Mesenchymal stem cell (in vitro differentiated cells and primary cell): ENCODE measurements around the gene MARCHF3.
A peak's percentile ranks its signal among the peaks of the same experiment; 100 is the strongest.

Experiments
- DNase-seq: peaks from one replicate; pipeline ENCODE4 v3.0.0-alpha.2; 2013
- H2AFZ ChIP-seq: one replicate; pipeline ENCODE4 v1.6.1; 2013; ENCODE audit warnings: low read depth, mild to moderate bottlenecking, control low read depth, inconsistent platforms, low read length, moderate library complexity
- H2AK5ac ChIP-seq: 2 replicates; pipeline ENCODE4 v1.6.1; 2013; ENCODE audit warnings: low read length, moderate library complexity, mild to moderate bottlenecking, inconsistent platforms; ENCODE audit not compliant: severe bottlenecking
- H2BK120ac ChIP-seq: one replicate; pipeline ENCODE4 v1.6.1; 2013; ENCODE audit warnings: low read depth, mild to moderate bottlenecking, inconsistent platforms, low read length, moderate library complexity
- H2BK12ac ChIP-seq, 2 experiments: one replicate each; pipeline ENCODE4 v1.6.1; 2013; ENCODE audit warnings: inconsistent platforms in 2 of 2, low read length in 2 of 2, mild to moderate bottlenecking in 2 of 2, moderate library complexity in 2 of 2, control low read depth in 1 of 2
- H2BK15ac ChIP-seq: one replicate; pipeline ENCODE4 v1.6.1; 2013; ENCODE audit warnings: mild to moderate bottlenecking, low read depth, inconsistent platforms; ENCODE audit not compliant: poor library complexity, severe bottlenecking
- H2BK5ac ChIP-seq: 2 replicates; pipeline ENCODE4 v1.6.1; 2013; ENCODE audit warnings: low read depth, mild to moderate bottlenecking, low read length, control low read depth, inconsistent platforms; ENCODE audit not compliant: poor library complexity, severe bottlenecking
- H3K14ac ChIP-seq, 2 experiments: one replicate each; pipeline ENCODE4 v1.6.1; 2013; ENCODE audit warnings: inconsistent platforms in 2 of 2, low read length in 2 of 2, control low read depth in 1 of 2, mild to moderate bottlenecking in 1 of 2, moderate library complexity in 1 of 2
- H3K18ac ChIP-seq, 2 experiments: one replicate each; pipeline ENCODE4 v1.6.1; 2013; ENCODE audit warnings: inconsistent platforms in 2 of 2, low read length in 2 of 2, control low read depth in 1 of 2, low read depth in 1 of 2, mild to moderate bottlenecking in 1 of 2
- H3K23ac ChIP-seq, 2 experiments: one replicate each; pipeline ENCODE4 v1.6.1; 2013; ENCODE audit warnings: inconsistent platforms in 2 of 2, low read length in 2 of 2, mild to moderate bottlenecking in 2 of 2, moderate library complexity in 2 of 2, control low read depth in 1 of 2
- H3K27ac ChIP-seq: 2 replicates; pipeline ENCODE4 v1.5.1; 2013; ENCODE audit warnings: mild to moderate bottlenecking, moderate library complexity, low read length, control low read depth, inconsistent platforms; ENCODE audit not compliant: poor library complexity, severe bottlenecking
- H3K27me3 ChIP-seq, 2 experiments: 2 replicates each; pipeline versions ENCODE4 v1.6.1 to v1.7.0; 2013; ENCODE audit warnings: low read length in 2 of 2, mild to moderate bottlenecking in 2 of 2, moderate library complexity in 2 of 2, control low read depth in 1 of 2, inconsistent platforms in 1 of 2; ENCODE audit not compliant: control insufficient read depth in 1 of 2, insufficient read depth in 1 of 2
- H3K36me3 ChIP-seq, 2 experiments: 2 replicates each; pipeline versions ENCODE4 v1.6.1 to v1.7.0; 2013; ENCODE audit warnings: low read length in 2 of 2, control low read depth in 1 of 2, inconsistent platforms in 1 of 2, low read depth in 1 of 2, mild to moderate bottlenecking in 1 of 2; ENCODE audit not compliant: insufficient read depth in 2 of 2, control insufficient read depth in 1 of 2
- H3K4ac ChIP-seq, 2 experiments: one replicate each; pipeline ENCODE4 v1.6.1; 2013; ENCODE audit warnings: inconsistent platforms in 2 of 2, low read length in 2 of 2, mild to moderate bottlenecking in 2 of 2, moderate library complexity in 2 of 2, control low read depth in 1 of 2, low read depth in 1 of 2
- H3K4me1 ChIP-seq: 2 replicates; pipeline ENCODE4 v1.6.1; 2013; ENCODE audit warnings: low read depth, low read length, control low read depth; ENCODE audit not compliant: control insufficient read depth, insufficient read depth
- H3K4me2 ChIP-seq: 2 replicates; pipeline ENCODE4 v1.6.1; 2013; ENCODE audit warnings: low read length, mild to moderate bottlenecking, inconsistent platforms; ENCODE audit not compliant: poor library complexity, severe bottlenecking
- H3K4me3 ChIP-seq, 2 experiments: 2 replicates each; pipeline versions ENCODE4 v1.5.1 to v1.7.0; 2013; ENCODE audit warnings: low read length in 2 of 2, mild to moderate bottlenecking in 2 of 2, control low read depth in 1 of 2, low read depth in 1 of 2; ENCODE audit not compliant: insufficient read depth in 1 of 2
- H3K79me1 ChIP-seq: replicated peaks from 2 replicates; pipeline ENCODE4 v1.6.1; 2013; ENCODE audit warnings: mild to moderate bottlenecking, control low read depth, low read length, inconsistent platforms; ENCODE audit not compliant: poor library complexity, severe bottlenecking
- H3K9ac ChIP-seq: 2 replicates; pipeline ENCODE4 v1.7.0; 2013; ENCODE audit warnings: mild to moderate bottlenecking, low read length, moderate library complexity
- H3K9me3 ChIP-seq: 2 replicates; pipeline ENCODE4 v1.7.0; 2013; ENCODE audit warnings: mild to moderate bottlenecking, low read length; ENCODE audit not compliant: control insufficient read depth
- H4K8ac ChIP-seq: one replicate; pipeline ENCODE4 v1.6.1; 2013; ENCODE audit warnings: inconsistent platforms, mild to moderate bottlenecking, low read length, moderate library complexity
- H4K91ac ChIP-seq: one replicate; pipeline ENCODE4 v1.6.1; 2013; ENCODE audit warnings: mild to moderate bottlenecking, low read length, inconsistent platforms
- WGBS: methylation state at CpG from one replicate; pipeline ENCODE4 v1.1.7; 2013; ENCODE audit warnings: mixed read lengths; 5-methylcytosine and 5-hydroxymethylcytosine counted together

Gene MARCHF3

GRCh38 chr5:127012916-127013315 is 17.4 kb downstream of the MARCHF3 start:
- Histone ChIP-seq H3K27ac (no peak overlapping the region), H4K91ac (no peak overlapping the region), H3K36me3 (no peaks in the 10 kb centered on the region), H3K27me3 (no peaks in the 10 kb centered on the region), H2BK120ac (no peak overlapping the region), H3K14ac (no peak overlapping the region), H3K4me1 (no peaks in the 10 kb centered on the region), H4K8ac (no peak overlapping the region), H2BK12ac (no peak overlapping the region), H2BK15ac (no peak overlapping the region), H2AK5ac (no peak overlapping the region), H3K23ac (no peak overlapping the region), H2AFZ (no peak overlapping the region), H3K9ac (no peak overlapping the region), H2BK5ac (no peak overlapping the region), H3K79me1 (peaks cover 3% of the 10 kb centered on the region), H3K4me2 (no peak overlapping the region), H3K9me3 (no peaks in the 10 kb centered on the region), H3K4me3 (no peak overlapping the region), H3K18ac (no peak overlapping the region), H3K4ac (no peak overlapping the region)
- peak; percentile 16 for DNase-seq

GRCh38 chr5:127011961-127012644 is 18.3 kb downstream of the MARCHF3 start:
- DNase-seq, result no peak

GRCh38 chr5:127011153-127011552 is 19.2 kb downstream of the MARCHF3 start:
- Histone ChIP-seq H2BK120ac (no peak overlapping the region), H2AFZ (no peak overlapping the region), H3K4me2 (no peak overlapping the region), H3K14ac (no peak overlapping the region), H3K27ac (no peak overlapping the region), H3K4me3 (no peak overlapping the region), H3K9me3 (no peaks in the 10 kb centered on the region), H3K4me1 (no peaks in the 10 kb centered on the region), H3K79me1 (peaks cover 3% of the 10 kb centered on the region), H3K9ac (peak overlapping the region; percentile 72), H3K4ac (no peak overlapping the region), H4K8ac (no peak overlapping the region), H3K27me3 (no peaks in the 10 kb centered on the region), H2BK12ac (no peak overlapping the region), H3K23ac (no peak overlapping the region), H4K91ac (no peak overlapping the region), H2AK5ac (no peak overlapping the region), H3K18ac (no peak overlapping the region), H2BK15ac (no peak overlapping the region), H3K36me3 (no peaks in the 10 kb centered on the region), H2BK5ac (no peak overlapping the region)
- DNase-seq, result no peak
- WGBS, result 100% methylated on average over 4 of the region's 4 CpGs

More at GRCh38 chr5:127011961-127012644, 18.3 kb downstream of the MARCHF3 start:
- H3K4me2 ChIP-seq, result no peak overlapping the region
- H3K4ac ChIP-seq, result no peak overlapping the region
- H2BK5ac ChIP-seq, result no peak overlapping the region
- no peak overlapping the region for H3K9ac ChIP-seq
- H4K91ac ChIP-seq, result no peak overlapping the region
- H2AK5ac ChIP-seq, result no peak overlapping the region
- peaks cover 3% of the 10 kb centered on the region for H3K79me1 ChIP-seq
- no peak overlapping the region for H3K27ac ChIP-seq
- H3K23ac ChIP-seq, result no peak overlapping the region
- H4K8ac ChIP-seq, result no peak overlapping the region
- H3K4me3 ChIP-seq, result no peak overlapping the region
- H2BK15ac ChIP-seq, result no peak overlapping the region
- H3K9me3 ChIP-seq, result no peaks in the 10 kb centered on the region
- H3K14ac ChIP-seq, result no peak overlapping the region
- no peak overlapping the region for H2BK12ac ChIP-seq
- H3K18ac ChIP-seq, result no peak overlapping the region
- WGBS, result 88% methylated on average over 2 of the region's 2 CpGs
- H3K4me1 ChIP-seq, result no peaks in the 10 kb centered on the region
- no peaks in the 10 kb centered on the region for H3K27me3 ChIP-seq
- no peak overlapping the region for H2AFZ ChIP-seq
- no peaks in the 10 kb centered on the region for H3K36me3 ChIP-seq
- no peak overlapping the region for H2BK120ac ChIP-seq

GRCh38 chr5:127010362-127010761 is 20.0 kb downstream of the MARCHF3 start:
- Histone ChIP-seq H3K4me2 (no peak overlapping the region), H2BK15ac (no peak overlapping the region), H2BK12ac (no peak overlapping the region), H3K14ac (no peak overlapping the region), H2AFZ (no peak overlapping the region), H4K8ac (no peak overlapping the region), H3K27me3 (no peaks in the 10 kb centered on the region), H3K18ac (no peak overlapping the region), H2BK5ac (no peak overlapping the region), H3K9ac (peak overlapping the region; percentile 72), H3K79me1 (peaks cover 3% of the 10 kb centered on the region), H3K9me3 (no peaks in the 10 kb centered on the region), H3K4me3 (peak overlapping the region in 1 of 2 experiments; percentile 41), H3K27ac (no peak overlapping the region), H3K4ac (no peak overlapping the region), H2AK5ac (no peak overlapping the region), H3K23ac (no peak overlapping the region), H3K36me3 (no peaks in the 10 kb centered on the region), H4K91ac (no peak overlapping the region), H2BK120ac (no peak overlapping the region), H3K4me1 (no peaks in the 10 kb centered on the region)
- WGBS, result 71% methylated on average over 1 of the region's 2 CpGs
- DNase-seq, result no peak
